Fibroblast of gingiva (primary cell): ENCODE data around the gene MYH7B.

Source experiments
- DNase-seq: peaks from one replicate; pipeline ENCODE4 v3.0.0-alpha.2; 2011; ENCODE audit warnings: low read depth

The MYH7B gene

DNA sequence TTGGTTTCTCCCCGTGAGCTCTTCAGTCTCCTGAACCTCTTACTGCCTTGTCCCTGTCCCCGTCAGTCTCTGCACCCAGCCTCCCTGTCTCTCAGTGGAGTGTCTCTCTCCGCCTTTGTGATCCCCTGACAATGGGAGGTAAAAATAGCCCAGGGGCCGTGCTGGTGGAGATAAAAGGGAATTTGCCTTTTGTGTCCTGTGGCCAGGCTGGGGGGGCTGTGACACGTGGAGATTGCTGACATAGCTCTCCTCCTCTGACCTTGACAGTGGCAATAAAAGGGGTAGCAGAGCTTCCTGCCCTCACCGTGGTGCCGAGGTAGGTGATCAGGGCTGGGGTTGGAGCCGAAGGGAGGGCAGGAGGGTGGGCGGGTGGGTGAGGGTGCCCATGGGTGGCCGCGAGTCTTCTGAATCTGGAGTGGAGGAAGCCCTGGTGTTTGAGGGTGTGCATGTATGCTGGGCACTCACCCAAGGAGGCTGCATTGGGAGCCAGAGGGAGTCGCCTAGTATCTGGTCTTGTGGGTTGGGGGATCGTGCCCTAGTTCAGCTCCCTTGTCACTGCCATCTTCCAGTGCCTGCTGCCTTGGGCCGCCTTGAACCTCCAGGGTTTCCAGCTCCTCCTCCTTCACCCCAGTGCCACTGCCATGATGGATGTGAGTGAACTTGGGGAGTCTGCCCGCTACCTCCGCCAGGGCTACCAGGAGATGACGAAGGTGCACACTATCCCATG lies 21.9 kb downstream of the MYH7B start:
- no peak for DNase-seq

DNA sequence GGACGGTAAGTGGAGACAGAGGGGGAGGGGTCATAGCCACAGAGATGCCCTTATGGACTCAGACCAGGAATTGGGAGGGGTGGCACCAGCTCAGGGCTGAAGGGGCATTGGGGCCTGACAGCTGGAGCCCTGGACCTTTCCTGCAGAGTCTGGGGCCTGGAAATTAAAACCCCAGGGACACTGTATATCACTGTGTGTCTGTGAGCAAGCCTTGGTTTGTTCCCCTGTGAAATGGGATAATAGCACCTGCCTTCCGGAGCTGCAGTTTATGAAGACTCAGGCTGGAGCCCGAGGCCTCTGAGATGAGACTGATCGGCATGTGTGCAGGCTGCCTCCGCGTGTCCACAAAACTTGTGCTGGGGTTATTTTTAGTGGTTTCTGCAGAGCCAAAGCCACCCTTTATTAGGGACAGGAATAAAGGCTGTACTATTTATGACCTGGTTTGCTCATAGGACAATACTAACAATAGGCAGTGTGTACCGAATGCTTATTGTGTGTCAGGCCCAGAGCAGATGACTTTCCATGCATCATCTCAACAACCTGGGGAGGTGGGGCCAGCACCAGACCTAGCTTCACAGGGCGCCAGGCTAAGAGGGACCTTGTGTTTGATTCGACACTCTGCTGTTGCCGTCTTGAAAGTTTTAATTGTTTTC lies 22.6 kb downstream of the MYH7B start:
- DNase-seq, result no peak

DNA sequence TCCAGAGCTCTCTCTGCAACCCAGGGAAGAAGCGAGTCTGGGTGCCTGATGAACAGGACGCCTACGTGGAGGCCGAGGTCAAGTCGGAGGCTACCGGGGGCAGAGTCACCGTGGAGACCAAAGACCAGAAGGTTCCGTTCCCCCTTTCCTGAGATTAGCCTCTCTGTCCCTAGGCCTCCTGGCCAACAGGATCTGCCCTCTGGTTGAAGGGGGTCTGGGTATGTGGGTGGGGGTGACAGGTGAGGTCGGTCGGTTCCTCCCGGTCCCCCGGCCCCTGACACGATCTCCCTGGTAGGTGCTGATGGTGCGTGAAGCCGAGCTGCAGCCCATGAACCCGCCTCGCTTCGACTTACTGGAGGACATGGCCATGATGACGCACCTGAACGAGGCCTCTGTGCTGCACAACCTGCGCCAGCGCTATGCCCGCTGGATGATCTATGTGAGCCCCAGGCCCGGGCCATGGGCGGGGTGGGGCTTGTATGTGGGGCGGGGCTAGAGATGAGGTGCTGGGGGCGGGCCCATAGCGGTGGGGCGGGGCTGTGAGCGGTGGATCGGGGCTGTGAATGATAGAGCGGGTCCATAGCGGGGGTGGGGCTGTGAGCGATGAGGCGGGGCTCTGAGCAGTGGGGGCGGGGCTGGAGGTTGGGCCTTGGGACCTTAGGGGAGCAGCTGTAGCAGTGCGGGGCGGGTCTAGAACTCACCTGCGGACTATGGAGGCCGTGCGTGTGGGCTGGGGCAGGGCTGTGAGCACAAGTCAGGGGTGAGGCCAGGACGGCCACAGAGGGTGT lies 23.9 kb downstream of the MYH7B start:
- no peak for DNase-seq

DNA sequence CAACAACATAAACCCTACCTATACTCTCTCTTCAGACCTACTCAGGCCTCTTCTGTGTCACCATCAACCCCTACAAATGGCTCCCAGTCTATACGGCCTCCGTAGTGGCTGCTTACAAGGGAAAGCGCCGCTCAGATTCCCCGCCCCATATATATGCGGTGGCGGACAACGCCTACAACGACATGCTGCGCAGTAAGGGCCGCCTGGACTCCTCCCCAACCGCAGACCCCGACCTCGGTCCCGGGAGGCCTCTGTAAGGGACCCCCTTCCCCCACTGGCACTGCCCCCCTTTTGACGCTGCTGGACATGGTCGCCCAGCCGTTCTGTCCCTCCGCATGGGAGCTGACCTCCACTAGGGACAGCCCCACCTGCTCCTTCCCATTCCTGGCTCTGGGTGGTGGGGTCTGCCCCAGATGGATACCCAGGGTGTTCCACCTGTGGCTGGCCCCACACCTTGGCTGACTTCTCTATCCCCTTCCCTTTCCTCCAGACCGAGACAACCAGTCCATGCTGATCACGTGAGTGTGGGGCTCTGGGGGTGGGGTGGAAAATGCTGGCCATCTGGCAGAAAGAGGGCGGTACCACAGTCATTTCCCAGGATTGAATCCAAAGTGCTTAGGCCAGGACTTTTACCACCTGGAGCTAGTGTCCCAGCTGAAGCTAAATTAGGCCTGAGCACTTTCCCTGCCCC lies 25.0 kb downstream of the MYH7B start:
- no peak for DNase-seq

DNA sequence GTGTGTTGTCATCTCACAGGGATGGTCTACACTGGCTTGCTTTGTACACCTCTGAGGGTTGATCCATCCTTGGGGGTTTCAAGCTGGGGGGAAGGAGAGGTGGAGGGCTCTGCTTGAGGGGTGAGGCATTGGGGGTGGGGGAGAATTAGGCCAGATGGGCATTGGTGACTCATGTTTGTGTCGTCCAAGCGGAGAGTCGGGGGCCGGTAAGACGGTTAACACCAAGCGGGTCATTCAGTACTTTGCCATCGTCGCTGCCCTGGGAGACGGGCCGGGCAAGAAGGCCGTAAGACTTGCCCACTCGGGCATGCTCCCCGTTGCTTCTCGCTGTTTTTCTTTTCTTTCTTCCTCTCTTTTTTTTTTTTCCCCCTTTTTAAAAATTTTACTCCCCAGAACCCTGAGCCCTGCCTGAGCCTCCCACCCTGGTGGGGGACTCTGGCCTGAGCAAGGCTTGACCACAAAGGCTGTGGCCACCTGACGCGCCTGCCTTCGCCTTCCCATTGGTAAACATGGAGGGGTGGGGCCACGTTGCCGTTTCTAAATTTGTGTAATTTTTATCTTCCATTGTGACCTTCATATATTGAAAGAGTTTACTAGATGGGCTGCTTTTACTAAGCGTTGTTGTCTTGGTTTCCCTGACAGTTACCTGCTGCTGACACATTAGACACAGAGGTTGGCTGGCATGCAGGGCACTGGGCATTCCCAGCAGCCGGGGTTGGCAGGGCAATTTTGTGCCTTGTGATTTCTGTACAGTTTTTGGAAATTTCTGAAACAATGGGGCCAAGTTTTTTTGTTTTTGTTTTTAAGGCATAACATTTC lies 26.8 kb downstream of the MYH7B start:
- no peak for DNase-seq

DNA sequence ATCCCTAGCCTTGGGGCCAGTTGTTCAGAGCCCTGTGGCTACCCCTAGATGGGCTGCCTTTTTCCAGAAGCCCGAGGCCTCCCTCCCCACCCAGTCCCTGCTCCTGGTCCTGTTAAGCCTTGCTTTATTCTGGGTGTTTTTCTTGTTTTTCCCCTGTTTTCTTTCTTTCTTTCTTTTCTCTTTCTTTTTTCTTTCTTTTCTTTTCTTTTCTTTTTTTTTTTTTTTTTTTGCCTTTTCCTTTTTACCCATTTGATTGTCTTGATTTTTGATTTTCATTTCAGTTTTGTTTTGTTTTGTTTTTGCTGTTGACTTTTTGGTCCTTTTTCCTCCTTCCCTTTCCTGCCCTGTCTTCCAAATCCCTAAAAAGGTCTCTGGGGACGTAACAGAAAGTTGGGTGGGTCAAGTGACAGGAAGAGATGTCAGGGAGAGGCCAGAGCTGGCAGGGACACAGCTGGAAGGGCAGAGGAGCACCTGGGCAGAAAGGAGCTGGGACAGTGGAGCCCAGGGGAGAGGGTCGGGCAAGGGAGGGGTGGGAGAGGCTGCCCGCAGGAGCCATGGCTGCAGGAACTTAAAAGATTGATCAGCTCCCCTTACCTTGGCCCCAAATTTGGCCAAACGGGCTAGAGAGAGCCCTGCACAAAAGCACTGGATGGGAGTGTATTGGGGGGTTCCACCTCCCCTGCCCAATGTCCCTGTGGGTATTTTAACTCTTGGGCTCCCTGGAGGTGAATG lies 27.6 kb downstream of the MYH7B start:
- no peak for DNase-seq

DNA sequence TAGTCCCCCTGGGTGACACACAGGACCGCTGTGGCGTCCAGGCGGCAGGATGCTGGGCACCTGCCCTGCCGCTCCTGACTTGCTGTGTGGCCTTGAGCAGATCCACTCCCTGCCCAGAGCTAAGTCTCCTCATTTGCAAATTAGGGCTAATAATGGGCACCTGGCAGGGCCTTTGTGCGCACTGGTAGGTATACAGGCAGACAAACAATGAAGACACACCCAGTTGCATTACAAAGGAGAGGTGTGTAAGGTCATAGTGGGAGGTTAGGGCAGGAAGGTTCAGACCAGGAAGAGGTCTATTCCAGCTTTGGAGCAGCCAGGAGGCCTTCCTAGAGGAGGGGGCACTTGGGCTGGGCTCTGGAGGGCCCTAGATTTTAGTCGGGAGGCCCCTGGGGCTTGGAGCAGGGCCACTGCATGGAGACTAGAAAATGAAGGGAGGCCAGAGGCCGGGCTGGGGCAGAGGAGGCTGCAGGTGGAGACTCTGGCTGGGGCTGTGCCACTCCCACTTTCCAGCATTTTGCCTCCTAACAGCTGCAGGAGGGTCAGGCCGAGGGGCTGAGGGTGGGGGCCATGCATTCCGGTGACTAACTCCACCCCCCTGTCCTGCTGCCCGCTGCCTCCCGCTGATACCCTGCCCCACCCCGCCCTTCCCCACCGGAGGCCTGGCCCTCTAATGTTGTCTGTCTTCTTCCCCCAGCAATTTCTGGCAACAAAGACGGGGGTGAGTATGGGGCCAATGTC lies 28.5 kb downstream of the MYH7B start:
- no peak for DNase-seq

DNA sequence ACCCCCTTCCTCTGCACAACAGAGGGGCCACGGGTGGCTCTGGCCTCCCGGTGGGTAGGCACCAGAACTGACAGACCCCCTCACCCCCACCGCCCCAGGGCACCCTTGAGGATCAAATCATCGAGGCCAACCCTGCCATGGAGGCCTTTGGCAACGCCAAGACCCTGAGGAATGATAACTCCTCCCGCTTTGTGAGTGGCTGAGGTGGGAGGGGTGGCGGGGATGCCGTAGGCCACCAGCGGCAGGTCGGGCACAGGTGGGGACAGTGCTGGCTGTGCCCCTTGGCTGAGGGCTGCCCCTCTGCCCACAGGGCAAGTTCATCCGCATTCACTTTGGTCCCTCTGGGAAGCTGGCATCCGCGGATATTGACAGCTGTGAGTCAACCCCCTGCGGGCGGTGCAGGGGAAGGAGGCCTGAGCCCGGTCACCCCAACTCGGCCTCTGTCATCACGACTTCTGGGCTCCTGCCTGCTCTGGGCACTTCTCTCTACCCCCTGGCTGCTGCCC lies 29.1 kb downstream of the MYH7B start:
- DNase-seq, result no peak

DNA sequence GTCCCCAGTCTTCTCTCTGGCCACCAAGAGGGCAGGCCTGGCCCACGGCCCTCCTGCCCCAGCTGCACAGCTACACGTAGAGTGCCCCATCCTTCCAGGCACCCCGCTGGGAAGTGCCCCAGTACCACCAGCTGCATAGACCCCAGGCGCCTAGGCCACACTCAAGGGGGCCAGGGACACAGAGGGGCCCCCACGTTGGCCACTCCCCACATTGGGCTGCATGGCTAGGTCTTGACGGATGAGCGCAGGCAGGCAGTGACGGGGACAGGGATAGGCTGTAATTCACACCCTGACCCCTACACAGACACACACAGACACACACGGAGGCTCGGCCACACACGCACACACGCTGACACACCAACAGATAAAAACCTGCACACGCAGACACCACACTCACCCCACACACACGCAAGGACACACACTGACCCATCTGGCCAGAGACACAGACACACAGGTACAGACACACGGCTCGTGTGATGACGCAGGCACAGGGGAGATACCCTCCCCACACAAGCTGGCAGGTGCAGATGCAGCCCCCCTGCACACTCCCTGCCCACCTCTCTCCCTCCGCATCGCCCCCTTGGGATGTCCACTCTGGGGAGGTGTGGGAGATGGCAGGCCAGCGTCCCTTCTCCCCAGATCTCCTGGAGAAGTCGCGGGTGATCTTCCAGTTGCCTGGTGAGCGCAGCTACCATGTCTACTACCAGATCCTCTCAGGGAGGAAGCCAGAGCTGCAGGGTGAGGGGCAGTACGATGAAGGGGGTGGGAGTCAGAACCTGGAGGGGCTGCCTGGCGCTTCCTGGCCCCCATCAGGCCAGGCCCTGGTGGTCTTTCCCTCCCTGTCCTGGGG lies 30.0 kb downstream of the MYH7B start:
- DNase-seq, result no peak

DNA sequence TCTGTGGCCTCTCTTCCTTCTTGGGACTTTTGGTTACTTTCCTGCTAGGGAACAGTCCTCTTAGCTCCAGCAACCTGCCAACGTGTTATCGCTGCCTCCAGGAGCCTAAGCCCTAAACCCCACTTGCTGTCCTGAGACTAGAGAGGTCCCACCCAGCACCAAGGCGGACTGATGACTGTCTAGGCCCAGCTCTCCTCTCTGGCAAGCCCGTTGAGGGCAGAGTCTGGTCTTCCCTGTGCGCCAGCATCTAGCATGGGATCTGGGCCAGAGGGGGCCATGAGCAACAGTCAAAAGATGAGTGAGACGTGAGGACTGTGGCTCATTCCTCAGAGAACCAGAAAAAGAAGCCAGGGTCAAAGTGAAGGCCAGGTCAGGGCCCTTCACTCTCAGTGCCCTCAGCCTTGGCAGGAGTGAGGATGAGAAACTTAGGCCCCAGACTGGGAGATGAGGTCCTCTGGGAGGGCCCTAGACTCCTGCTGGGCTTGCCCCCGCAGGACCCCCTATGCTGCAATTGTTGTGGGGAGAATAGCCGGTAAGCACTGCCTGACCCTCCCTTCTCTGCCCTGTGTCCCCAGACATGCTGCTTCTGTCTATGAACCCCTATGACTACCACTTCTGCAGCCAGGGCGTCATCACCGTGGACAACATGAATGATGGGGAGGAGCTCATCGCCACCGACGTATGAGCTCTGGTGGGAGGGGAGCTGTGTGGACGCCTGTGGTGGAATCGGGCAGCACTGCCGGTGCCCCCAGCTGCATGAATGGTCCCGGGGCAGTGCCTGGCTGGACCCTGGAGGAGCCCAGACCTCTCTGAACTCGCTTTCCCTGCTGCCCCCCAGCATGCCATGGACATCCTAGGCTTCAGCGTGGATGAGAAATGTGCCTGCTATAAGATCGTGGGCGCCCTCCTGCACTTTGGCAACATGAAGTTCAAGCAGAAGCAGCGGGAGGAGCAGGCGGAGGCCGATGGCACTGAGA lies 30.9 kb downstream of the MYH7B start:
- no peak for DNase-seq

DNA sequence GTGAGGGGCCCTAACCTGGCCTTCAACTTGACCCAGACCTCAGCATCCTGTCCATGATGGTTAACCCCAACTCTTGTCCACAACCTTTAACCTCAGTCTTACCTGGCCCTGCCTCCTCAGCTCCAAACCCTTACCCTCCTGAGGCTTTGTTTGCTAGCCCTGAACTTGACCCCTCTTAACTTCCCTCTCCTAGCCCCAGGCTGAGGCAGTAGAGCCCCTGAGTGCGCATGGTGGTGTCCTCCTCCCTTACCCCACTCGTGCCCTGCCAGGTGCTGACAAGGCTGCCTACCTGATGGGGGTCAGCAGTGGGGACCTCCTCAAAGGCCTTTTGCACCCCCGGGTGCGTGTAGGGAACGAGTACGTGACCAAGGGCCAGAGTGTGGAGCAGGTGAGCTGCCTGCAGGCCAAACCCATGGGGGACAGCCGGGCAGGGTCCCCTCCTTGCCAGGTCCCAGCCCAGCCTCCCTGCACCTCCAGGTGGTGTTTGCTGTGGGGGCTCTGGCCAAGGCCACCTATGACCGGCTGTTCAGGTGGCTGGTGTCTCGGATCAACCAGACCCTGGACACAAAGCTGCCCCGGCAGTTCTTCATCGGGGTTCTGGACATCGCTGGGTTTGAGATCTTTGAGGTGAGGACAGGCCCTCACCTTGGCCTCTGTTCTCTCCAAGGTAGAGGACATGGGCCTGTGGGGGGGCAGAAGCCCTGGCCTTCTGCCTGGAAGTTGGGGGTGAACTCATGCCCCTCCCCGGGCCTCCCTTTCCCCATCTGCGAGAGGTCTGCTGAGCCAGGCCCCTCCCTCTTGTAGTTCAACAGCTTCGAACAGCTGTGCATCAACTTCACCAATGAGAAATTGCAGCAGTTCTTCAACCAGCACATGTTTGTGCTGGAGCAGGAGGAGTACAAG lies 31.9 kb downstream of the MYH7B start:
- DNase-seq, result no peak

DNA sequence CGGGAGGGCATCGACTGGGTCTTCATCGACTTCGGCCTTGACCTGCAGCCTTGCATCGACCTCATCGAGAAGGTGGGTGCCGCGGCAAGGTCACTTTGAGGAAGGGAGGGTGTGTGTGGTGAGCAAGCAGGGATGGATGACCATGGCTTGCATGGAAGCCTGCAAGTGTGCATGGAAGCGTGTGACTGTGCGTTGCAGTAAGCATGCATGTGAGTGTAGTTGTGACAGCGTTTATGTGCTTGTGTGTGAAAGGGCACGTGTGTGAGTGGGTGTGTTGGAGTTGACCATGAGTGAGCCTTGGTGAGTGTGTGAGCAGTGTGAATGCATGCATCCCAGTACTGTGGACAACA lies 32.5 kb downstream of the MYH7B start:
- no peak for DNase-seq

DNA sequence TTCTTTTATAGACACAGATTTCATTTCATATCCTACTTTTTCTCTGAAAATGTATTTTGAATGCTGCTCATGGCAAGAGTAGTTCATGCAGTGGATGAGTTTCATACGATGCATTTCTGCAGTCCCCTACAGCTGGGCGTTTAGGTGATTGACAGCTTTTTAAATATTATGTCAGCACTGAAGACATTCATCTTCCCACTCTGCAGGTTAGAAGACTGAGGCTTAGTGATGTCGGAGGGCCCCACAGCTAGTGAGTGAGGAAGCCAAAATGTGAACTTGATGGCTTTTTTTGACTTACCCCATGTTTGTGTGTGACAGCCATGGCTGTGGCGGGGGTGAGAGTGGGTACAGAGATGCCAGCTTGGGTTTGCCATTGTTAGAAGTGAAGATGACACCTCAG lies 33.5 kb downstream of the MYH7B start:
- no peak for DNase-seq

DNA sequence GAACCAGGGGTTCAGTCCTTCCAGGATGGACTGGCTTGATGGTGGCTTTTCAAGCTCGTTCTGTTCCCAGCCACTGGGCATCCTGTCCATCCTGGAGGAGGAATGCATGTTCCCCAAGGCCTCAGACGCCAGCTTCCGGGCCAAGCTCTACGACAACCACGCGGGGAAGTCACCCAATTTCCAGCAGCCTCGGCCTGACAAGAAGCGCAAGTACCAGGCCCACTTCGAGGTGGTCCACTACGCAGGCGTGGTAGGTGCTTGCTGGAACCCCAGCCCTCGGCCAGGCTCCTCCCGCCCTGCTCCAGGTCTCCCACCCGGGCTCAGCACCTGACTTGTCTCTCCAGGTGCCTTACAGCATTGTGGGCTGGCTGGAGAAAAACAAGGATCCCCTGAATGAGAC lies 34.0 kb downstream of the MYH7B start:
- DNase-seq, result no peak

DNA sequence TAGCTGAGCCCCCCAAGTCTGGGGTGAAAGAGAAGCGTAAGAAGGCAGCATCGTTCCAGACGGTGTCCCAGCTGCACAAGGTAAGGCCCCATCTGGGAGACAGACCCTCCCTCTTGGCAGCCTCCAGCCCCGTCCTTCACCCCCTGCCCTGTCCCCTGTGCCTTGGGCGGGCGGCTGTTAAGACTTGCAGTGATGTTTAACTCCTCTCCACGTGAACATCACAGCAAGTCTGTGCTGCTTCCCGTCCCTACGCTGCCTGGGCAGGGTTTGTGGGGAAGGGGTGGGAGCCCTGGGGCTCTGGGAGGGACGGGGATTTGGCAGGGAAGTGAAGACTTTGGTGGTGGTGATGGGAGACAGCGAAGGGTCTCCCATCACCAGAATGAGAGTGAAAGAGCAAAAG lies 34.6 kb downstream of the MYH7B start:
- no peak for DNase-seq

DNA sequence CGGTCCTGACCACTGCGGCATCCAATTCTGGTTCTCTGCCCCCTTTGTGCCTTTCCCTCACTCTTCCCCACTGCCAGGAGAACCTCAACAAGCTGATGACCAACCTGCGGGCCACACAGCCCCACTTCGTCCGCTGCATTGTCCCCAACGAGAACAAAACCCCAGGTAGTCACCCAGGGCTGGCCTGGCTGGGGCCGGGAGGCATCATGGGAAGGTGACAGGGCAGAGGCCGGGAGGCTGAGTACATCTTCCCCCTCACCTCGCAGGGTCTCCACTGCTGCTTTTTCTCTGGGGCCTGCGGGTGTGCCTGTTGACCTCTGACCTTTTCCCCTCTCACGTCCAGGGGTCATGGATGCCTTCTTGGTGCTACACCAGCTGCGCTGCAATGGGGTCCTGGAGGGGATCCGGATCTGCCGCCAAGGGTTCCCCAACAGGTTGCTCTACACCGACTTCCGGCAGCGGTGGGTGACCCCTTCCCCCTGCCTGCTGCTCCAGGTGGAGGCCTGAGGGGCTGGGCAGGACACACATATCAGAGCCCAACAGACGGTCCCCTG lies 35.1 kb downstream of the MYH7B start:
- DNase-seq, result no peak
